Measurements from ENCODE around the gene DXO. TPM values are rescaled to one million over a fixed set of nuclear protein-coding genes. Genes with fewer than 3 reads are reported as not detected.
"Not testable (repeated sequence)": the region's sequence is repeated elsewhere in the genome, so short reads cannot be mapped to it uniquely, and the experiment has no call there.

The DXO gene
- 27.3 and 29.7 TPM in 2 replicates for polyA plus RNA-seq (2014; cell fraction: cytosol; rRNA removed)
- polyA plus RNA-seq (2014; cell fraction: nucleus; rRNA removed): 109 and 119 TPM in 2 replicates

GRCh38 chr6:31971993-31972708 is at the start of gene DXO:
Gene DXO (minus strand): TSS chr6:31972138. CDS start chr6:31971675, 463 bp downstream.
- DNase-seq (ENCODE audit: low spot score): peak; percentile 99

- not testable (repeated sequence) for DNase-seq (ENCODE audit: low spot score)
Measured at GRCh38 chr6:32014547-32014946, 42.6 kb upstream of the DXO start, which contains the start of gene C4B. Gene C4B (plus strand): TSS chr6:32014795. CDS start chr6:32014846, 51 bp downstream.

- DNase-seq (ENCODE audit: low spot score): not testable (repeated sequence)
Measured at GRCh38 chr6:32013738-32014137, 41.8 kb upstream of the DXO start.

GRCh38 chr6:32012941-32013617 is 41.1 kb upstream of the DXO start:
- DNase-seq (ENCODE audit: low spot score): not testable (repeated sequence)

- DNase-seq (ENCODE audit: low spot score): not testable (repeated sequence)
Measured at GRCh38 chr6:32010856-32011530, 39.1 kb upstream of the DXO start.

- DNase-seq (ENCODE audit: low spot score): not testable (repeated sequence)
Measured at GRCh38 chr6:32009537-32009936, 37.6 kb upstream of the DXO start.

- DNase-seq (ENCODE audit: low spot score): not testable (repeated sequence)
Measured at GRCh38 chr6:32008616-32009015, 36.7 kb upstream of the DXO start.

- DNase-seq (ENCODE audit: low spot score): not testable (repeated sequence)
Measured at GRCh38 chr6:32008037-32008436, 36.1 kb upstream of the DXO start.

- DNase-seq (ENCODE audit: low spot score): not testable (repeated sequence)
Measured at GRCh38 chr6:32007086-32007485, 35.1 kb upstream of the DXO start.

GRCh38 chr6:32005991-32006529 is 34.1 kb upstream of the DXO start:
- not testable (repeated sequence) for DNase-seq (ENCODE audit: low spot score)

- DNase-seq (ENCODE audit: low spot score): not testable (repeated sequence)
Measured at GRCh38 chr6:32005538-32005880, 33.6 kb upstream of the DXO start.

GRCh38 chr6:32004864-32005537 is 33.1 kb upstream of the DXO start:
- DNase-seq (ENCODE audit: low spot score): not testable (repeated sequence)

- not testable (repeated sequence) for DNase-seq (ENCODE audit: low spot score)
Measured at GRCh38 chr6:32004393-32004792, 32.5 kb upstream of the DXO start.

- DNase-seq (ENCODE audit: low spot score): not testable (repeated sequence)
Measured at GRCh38 chr6:32003301-32003700, 31.4 kb upstream of the DXO start.

GRCh38 chr6:32002546-32003268 is 30.8 kb upstream of the DXO start:
- DNase-seq (ENCODE audit: low spot score): not testable (repeated sequence)

- not testable (repeated sequence) for DNase-seq (ENCODE audit: low spot score)
Measured at GRCh38 chr6:31996385-31996784, 24.4 kb upstream of the DXO start.

- not testable (repeated sequence) for DNase-seq (ENCODE audit: low spot score)
Measured at GRCh38 chr6:31994421-31994820, 22.5 kb upstream of the DXO start.

GRCh38 chr6:31989363-31989762 is 17.4 kb upstream of the DXO start:
- not testable (repeated sequence) for DNase-seq (ENCODE audit: low spot score)

GRCh38 chr6:31981744-31982143 is 9.8 kb upstream of the DXO start, which contains the start of gene C4A:
Gene C4A (plus strand): TSS chr6:31982057. CDS start chr6:31982108, 51 bp downstream.
- not testable (repeated sequence) for DNase-seq (ENCODE audit: low spot score)

GRCh38 chr6:31980998-31981397 is 9.1 kb upstream of the DXO start:
- not testable (repeated sequence) for DNase-seq (ENCODE audit: low spot score)
